Stimulated activated CD8-positive, alpha-beta memory T cell treated with anti-CD3 and anti-CD28 coated beads, Interleukin-4, amount 100 ng/mL, for 4 hours (primary cell): ENCODE data around the gene GIMAP6.
"Not testable (repeated sequence)": the region's sequence is repeated elsewhere in the genome, so short reads cannot be mapped to it uniquely, and the experiment has no call there.

Source experiments
- DNase-seq, 2 donors: peaks; one replicate each; pipeline ENCODE4 v3.0.0-alpha.2; 2020; ENCODE audit warnings: low read depth in 2 of 2, low spot score in 1 of 2

Gene GIMAP6

DNA sequence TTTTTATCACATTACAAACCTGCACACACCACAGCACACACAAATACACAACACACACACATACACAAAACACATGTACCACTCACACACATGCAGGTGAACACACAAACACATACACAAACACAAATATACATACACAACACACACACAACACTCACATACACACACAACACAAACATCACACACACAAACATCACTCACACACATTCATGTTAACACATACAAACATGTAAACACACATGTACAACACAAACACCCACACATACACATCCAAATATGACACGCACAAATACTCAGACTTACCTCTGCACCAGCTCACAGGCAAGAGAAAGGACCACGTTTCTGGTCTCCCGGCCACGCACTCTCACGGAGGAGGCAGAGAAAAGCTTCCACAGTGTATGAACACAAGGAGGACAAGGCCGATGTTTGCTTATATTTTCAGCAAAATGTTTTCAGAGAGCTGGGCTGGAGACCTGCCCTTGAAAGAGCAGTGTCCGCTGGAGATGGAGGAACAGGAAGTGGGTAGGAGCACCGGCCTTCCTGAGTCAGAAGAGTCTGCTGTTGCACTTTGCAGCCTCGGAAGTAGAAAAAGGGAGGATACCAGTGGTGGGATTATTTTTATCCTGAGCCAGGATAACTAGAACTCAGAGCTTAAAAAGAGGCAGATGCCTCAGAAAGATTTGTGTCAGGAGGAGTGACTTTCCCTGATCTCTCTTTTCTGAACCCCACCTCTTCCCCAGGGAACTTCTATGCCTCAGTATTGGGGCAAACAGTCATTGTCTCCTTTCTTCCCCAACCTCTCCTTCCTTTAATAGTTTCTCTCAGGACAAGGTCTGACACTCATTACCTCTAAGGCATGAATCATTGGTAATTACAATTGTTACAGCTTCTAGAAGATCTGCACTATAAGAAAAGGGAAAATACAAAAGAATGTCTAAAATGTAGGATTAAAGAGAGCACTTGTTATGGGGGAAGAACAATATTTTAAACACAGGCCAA, at the start of gene GIMAP6:
TSS of gene GIMAP6 (minus strand) at position 520 of the 999 bp plus-strand sequence. CDS start 2,243 bp downstream, outside the sequence.
- DNase-seq = peak in 1 of 2 donors; percentile 4

GRCh38 chr7:150680364-150680763, 48.2 kb upstream of the GIMAP6 start:
- DNase-seq = not testable (repeated sequence)

GRCh38 chr7:150678601-150679000, 46.4 kb upstream of the GIMAP6 start:
- not testable (repeated sequence) for DNase-seq

DNA sequence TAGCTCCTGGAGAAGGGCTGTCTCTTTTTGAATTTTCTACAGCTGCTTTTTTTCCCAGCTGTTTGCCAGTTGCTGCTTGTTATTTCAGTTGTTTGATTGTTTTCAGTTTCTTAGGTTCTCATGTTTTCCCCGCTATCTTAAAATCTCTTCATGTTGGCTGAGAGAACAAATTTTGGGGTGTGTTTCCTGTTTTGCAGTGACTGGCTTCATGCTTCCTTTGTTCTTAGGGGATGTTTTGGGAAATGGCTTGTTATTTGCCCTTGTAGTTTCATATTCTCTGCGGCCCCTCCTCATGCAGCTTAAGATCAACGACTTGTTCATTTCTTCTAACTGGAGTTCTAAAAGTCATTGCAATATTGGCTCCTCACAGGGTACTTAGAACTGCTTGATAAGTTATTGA, 44.7 kb upstream of the GIMAP6 start:
- DNase-seq = not testable (repeated sequence)

- DNase-seq = not testable (repeated sequence)
These were observed 44.1 kb upstream of the GIMAP6 start for GRCh38 chr7:150676276-150676675.

- no peak for DNase-seq
These were observed 43.5 kb upstream of the GIMAP6 start for GRCh38 chr7:150675714-150676113.

- DNase-seq = not testable (repeated sequence)
These were observed 39.8 kb upstream of the GIMAP6 start for GRCh38 chr7:150671798-150672585.

- DNase-seq = no peak
These were observed 36.8 kb upstream of the GIMAP6 start for GRCh38 chr7:150668977-150669376.

DNA sequence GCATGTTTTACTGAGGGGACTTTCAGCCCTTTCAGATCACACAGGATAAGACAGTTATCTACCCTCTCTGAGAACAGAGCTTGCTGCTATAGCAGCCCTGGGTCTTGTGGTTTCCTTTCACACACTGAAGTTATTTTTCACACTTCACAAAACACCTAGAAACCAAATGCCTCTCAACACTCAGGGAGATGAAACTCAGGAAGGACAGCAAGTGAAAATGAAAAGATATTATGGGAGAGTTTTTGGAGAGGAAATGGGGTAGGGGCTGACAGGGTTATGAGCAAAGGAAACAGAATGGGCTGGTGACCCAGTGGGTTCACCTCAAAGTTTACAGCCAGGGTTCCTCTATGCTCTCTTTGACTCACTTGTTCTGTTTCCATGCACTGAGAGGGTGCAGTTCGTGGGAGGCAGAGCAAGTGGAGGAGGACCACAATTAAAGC, 36.3 kb upstream of the GIMAP6 start:
- DNase-seq = peak; percentile 40 to 53

GRCh38 chr7:150666412-150666811, 34.2 kb upstream of the GIMAP6 start:
- DNase-seq = no peak

GRCh38 chr7:150665896-150666295, 33.7 kb upstream of the GIMAP6 start:
- DNase-seq = no peak

GRCh38 chr7:150665089-150665748, 33.0 kb upstream of the GIMAP6 start:
- DNase-seq = no peak

DNA sequence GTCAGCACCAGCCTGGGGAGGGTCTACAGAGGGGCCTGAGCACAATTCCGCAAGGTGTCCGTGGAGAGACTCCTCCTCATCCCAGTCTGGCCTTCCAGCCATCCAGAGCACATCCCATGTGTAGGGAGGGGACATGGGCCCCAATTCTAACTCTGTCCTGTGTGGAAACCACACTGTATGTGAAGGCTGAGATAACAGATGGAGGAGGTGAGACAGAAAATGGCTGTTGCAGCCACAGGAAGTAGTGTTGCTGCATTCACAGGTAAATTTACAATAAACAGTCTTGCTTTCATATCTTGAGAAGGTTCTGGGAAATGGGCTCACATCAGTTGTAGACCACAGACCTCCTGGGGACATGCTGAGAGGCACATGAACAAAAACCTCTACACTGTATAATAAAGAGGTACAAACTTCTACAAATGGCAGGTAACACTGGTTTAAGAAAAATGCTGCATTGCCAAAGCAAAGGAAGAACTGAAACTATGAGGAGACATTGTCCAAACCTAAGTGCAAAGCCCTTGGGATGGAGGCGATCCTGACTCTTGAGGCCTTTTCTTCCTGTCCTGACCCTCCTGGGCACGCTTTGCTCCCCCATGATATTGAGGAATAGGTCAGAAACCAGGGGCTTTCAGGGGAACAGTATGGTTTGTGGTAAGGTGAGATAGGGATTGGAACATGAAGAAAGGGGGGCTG, 31.8 kb upstream of the GIMAP6 start:
- DNase-seq = no peak

DNA sequence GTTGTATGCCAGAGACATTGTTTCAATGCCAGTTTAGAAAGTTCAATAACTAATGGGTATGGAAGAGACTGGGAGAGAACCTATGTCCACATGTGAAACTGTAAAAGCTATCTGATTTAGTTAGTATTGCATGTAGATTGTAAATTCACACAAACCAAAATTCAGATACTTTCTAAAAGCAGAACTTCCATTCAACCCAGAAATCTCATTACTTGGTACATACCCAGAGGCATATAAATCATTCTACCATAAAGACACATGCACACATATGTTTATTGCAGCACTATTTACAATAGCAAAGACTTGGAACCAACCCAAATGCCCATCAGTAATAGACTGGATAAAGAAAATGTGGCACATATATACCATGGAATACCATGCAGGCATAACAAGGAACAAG, 30.6 kb upstream of the GIMAP6 start:
- not testable (repeated sequence) for DNase-seq

GRCh38 chr7:150660939-150661613, 28.9 kb upstream of the GIMAP6 start:
- DNase-seq = no peak

DNA sequence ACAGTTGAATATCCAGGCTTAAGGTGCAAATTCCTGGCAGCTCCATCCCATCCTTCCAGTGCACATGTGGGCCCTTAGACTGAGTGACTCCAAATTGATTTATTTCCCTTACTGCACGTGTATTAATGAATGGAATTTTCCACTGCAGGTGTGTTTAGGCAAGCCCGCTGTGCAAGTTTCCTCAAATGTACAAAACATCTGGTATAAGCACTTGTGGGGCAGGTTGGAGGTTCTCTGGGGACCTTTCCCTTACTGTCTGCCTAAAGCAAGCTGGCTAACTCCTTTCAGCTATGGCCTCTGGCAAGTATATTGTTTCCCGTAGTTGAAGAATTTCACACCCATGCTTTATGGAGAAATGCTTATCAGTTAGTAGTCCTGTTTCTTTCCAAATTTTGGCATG, 25.3 kb upstream of the GIMAP6 start:
- no peak for DNase-seq

DNA sequence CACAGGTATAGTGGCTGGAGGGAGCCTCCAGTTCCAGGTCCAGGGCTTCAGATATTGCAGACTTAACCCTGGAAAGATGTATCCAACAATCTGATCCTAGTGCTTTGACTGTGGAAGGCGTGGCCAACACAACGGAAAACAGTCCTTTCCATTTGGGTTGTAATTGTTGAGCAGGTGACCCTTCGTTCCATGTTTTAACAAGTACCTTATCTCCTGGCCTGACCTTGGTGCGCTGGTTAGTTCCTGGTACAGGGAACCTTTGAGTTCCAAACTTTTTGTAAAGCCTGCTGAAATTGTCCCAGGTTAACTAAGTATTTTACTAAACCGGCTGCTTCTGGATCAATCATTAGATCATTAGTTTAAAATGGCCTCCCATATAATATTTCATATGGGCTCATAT, 23.9 kb upstream of the GIMAP6 start:
- DNase-seq = no peak

DNA sequence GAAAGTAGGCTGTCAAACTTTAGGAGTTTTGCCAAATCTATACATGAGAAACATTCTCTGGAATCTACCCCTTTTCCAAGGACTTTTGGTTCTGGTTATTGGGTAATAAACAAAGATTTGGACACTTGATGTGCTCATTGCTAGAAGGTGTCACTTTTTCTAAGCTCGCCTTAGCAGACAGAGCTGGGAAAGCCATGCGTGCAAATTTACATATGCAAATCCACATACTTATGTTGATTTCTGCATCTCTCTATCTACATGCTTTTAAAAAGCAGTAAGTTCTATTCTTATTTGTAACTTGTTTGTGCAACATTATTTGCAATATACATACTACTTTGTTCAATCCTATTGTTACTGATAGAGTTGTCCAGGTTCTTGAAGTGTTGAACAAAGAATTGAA, 22.5 kb upstream of the GIMAP6 start:
- no peak for DNase-seq

- DNase-seq = no peak
These were observed 16.8 kb upstream of the GIMAP6 start for GRCh38 chr7:150649080-150649385.

DNA sequence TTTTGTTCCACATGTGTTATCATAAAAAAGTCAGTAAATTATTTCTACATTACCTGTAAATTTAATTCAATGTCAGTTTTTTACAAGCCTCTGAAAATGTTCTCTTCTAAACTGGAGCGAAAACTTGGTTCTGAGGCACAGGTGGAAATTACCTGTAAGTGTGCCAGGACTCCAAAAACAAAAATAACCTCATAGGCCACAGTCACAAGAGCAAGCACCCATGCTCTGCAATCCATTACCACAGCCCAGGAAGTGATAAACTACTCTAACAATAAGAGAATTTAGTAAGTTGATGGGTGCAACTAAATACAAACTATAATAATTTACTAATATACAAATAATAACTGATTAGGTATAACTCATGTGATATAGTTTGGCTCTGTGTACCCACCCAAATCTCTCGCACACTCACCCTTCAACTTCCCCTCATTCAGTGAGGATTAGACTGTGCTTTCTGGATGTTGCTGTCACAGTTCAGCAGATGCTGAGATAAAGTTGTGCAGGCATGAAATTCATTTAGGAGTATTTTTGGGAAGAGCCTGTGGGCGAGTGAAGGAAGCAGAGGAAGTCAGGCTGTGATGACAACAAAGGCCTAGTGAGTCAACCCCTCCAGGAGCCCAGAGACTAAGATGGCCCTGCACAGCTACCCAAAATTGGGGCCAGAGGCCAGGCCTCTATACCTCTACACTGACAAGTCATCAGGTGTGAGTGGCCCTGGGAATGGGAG, 16.3 kb upstream of the GIMAP6 start:
- DNase-seq = no peak
